SK-N-MC (cell line): ENCODE results near the gene FARSB.

Experiments
- EZH2 ChIP-seq: fragments of 200-600 bp; sonication (generic); IDR thresholded peaks from one replicate; pipeline ENCODE4 v1.6.1; 2017; ENCODE audit warnings: antibody characterized with exemption
- FOXP2 ChIP-seq: optimal IDR thresholded peaks from 2 replicates; pipeline ENCODE3; 2011; ENCODE audit warnings: mild to moderate bottlenecking, moderate library complexity; ENCODE audit not compliant: insufficient read depth; ENCODE audit errors: extremely low read length, control extremely low read depth
- POLR2AphosphoS5 ChIP-seq: IDR thresholded peaks from 2 replicates; pipeline ENCODE4 v1.6.1; 2012; ENCODE audit warnings: mild to moderate bottlenecking, low read depth, low read length, borderline replicate concordance

GRCh38 chr2:222544661-222545060 is 111.2 kb downstream of the FARSB start:
- TF ChIP-seq EZH2: no peak
- TF ChIP-seq POLR2AphosphoS5: no peak
- TF ChIP-seq FOXP2: no peak
